Naive B cell (primary cell): ENCODE results near the gene TUBA3D. TPM values are rescaled to one million over a fixed set of nuclear protein-coding genes. Genes with fewer than 3 reads are reported as not detected.
A peak's percentile ranks its signal among the peaks of the same experiment; 100 is the strongest.
"Not testable (repeated sequence)": the region's sequence is repeated elsewhere in the genome, so short reads cannot be mapped to it uniquely, and the experiment has no call there.

Source experiments
- ATAC-seq, 2 donors: fragments of 150-1000 bp; cut with Tn5 transposase; 2 replicates each; pipeline ENCODE4 v1.10.0; 2021; ENCODE audit warnings: low read depth in 2 of 2, mild to moderate bottlenecking in 2 of 2, moderate library complexity in 2 of 2
- DNase-seq: peaks from one replicate; pipeline ENCODE4 v3.0.0; 2022
- H3K27ac Mint-ChIP-seq, 6 donors: one replicate each; pipeline ENCODE4 v1.8.0; 2020 to 2022; ENCODE audit warnings: mild to moderate bottlenecking in 6 of 6, mixed read lengths in 6 of 6, moderate library complexity in 5 of 6, inconsistent platforms in 2 of 6
- H3K27me3 Mint-ChIP-seq, 3 donors: one replicate each; pipeline ENCODE4 v1.8.0; 2021 to 2022; ENCODE audit warnings: mixed read lengths in 3 of 3, mild to moderate bottlenecking in 1 of 3
- H3K36me3 Mint-ChIP-seq, 2 donors: one replicate each; pipeline ENCODE4 v1.8.0; 2020 to 2022; ENCODE audit warnings: mixed read lengths in 2 of 2, inconsistent platforms in 1 of 2, mild to moderate bottlenecking in 1 of 2
- H3K4me1 Mint-ChIP-seq, 3 donors: one replicate each; pipeline ENCODE4 v1.8.0; 2020 to 2022; ENCODE audit warnings: mixed read lengths in 3 of 3, inconsistent platforms in 1 of 3, mild to moderate bottlenecking in 1 of 3, moderate library complexity in 1 of 3
- H3K4me3 Mint-ChIP-seq, 8 donors: one replicate each; pipeline ENCODE4 v1.8.0; 2020 to 2022; ENCODE audit warnings: mild to moderate bottlenecking in 8 of 8, mixed read lengths in 8 of 8, moderate library complexity in 8 of 8, inconsistent platforms in 2 of 8
- H3K9me3 Mint-ChIP-seq, 7 donors: one replicate each; pipeline ENCODE4 v1.8.0; 2020 to 2022; ENCODE audit warnings: mixed read lengths in 7 of 7, mild to moderate bottlenecking in 5 of 7, inconsistent platforms in 2 of 7, moderate library complexity in 1 of 7
- polyA plus RNA-seq, 6 donors: library from polyadenylated mRNA; unstranded; fragments of 300-500 nt; fragmentation: Illumina TruSeq; gene quantifications; one replicate each; pipeline ENCODE4 v1.2.3, GENCODE V29; 2021; ENCODE audit warnings: low read depth in 6 of 6

TUBA3D gene
- polyA plus RNA-seq, 6 donors from 2014 or later, result not detected

GRCh38 chr2:131527131-131528001, 51.4 kb downstream of the TUBA3D start, which contains the start of gene CCDC74A:
TSS of gene CCDC74A (plus strand) at chr2:131527888. CDS start at chr2:131527971, 83 bp downstream.
- Mint-ChIP-seq H3K4me3 (peak within 1 kb of the TSS; percentile 82 to 95 (median 92)), H3K27ac (peak within 1 kb of the TSS in 5 of 6 donors; percentile 70 to 93 (median 86)), H3K4me1 (peaks cover 3 to 15% (median 5%) of the 10 kb centered on the region in 3 donors)
- H3K27me3 Mint-ChIP-seq, H3K9me3 Mint-ChIP-seq, H3K36me3 Mint-ChIP-seq: not testable (repeated sequence)
- ATAC-seq, result peak; percentile 93 to 94
- DNase-seq, result peak; percentile 78

- DNase-seq, H3K9me3 Mint-ChIP-seq, ATAC-seq, H3K27me3 Mint-ChIP-seq, H3K36me3 Mint-ChIP-seq: not testable (repeated sequence)
- H3K4me1 Mint-ChIP-seq, result peaks cover 3 to 15% (median 5%) of the 10 kb centered on the region in 3 donors
- H3K27ac Mint-ChIP-seq, result peak overlapping the region in 1 of 6 donors; percentile 85
- peak overlapping the region; percentile 64 to 93 (median 81) for H3K4me3 Mint-ChIP-seq
Observed at GRCh38 chr2:131528981-131529863, 53.3 kb downstream of the TUBA3D start.

GRCh38 chr2:131529864-131530445, 54.0 kb downstream of the TUBA3D start:
- not testable (repeated sequence) for H3K9me3 Mint-ChIP-seq, H3K27ac Mint-ChIP-seq, DNase-seq, ATAC-seq, H3K27me3 Mint-ChIP-seq, H3K36me3 Mint-ChIP-seq
- H3K4me1 Mint-ChIP-seq, result peaks cover 3 to 15% (median 5%) of the 10 kb centered on the region in 3 donors
- peak overlapping the region in 2 of 8 donors; percentile 73 to 82 for H3K4me3 Mint-ChIP-seq

GRCh38 chr2:131530626-131531344, 54.9 kb downstream of the TUBA3D start:
- not testable (repeated sequence) for DNase-seq, H3K36me3 Mint-ChIP-seq, H3K4me3 Mint-ChIP-seq, ATAC-seq, H3K9me3 Mint-ChIP-seq, H3K27me3 Mint-ChIP-seq
- Mint-ChIP-seq H3K4me1 (peaks cover 3 to 15% (median 5%) of the 10 kb centered on the region in 3 donors), H3K27ac (peak overlapping the region in 1 of 6 donors; percentile 24)

- not testable (repeated sequence) for H3K4me3 Mint-ChIP-seq, H3K9me3 Mint-ChIP-seq, DNase-seq, H3K27ac Mint-ChIP-seq, H3K27me3 Mint-ChIP-seq, H3K36me3 Mint-ChIP-seq, ATAC-seq
- H3K4me1 Mint-ChIP-seq, result peaks cover 3 to 15% (median 5%) of the 10 kb centered on the region in 3 donors
Observed at GRCh38 chr2:131531547-131532185, 55.7 kb downstream of the TUBA3D start.

Other genes with a start within 250 kb of the TUBA3D start
- not detected for gene RAB6D, start 112.0 kb upstream of the TUBA3D start, polyA plus RNA-seq
- 100 to 1,000 TPM in 2 of 6 donors, 10 to 100 TPM in 4; 48.5 to 108 (median 82.3) TPM for gene MZT2A, start 16.3 kb downstream of the TUBA3D start, polyA plus RNA-seq
- under 1 TPM in 2 of 6 donors, not detected in 4; 0.27 TPM for gene CCDC74A, start 51.8 kb downstream of the TUBA3D start, polyA plus RNA-seq